HL-60/S4 (cell line): Measurements from ENCODE around the gene PRR29.
"Not testable (repeated sequence)": the region's sequence is repeated elsewhere in the genome, so short reads cannot be mapped to it uniquely, and the experiment has no call there.

Experiments
- in situ Hi-C: fragments of 300-500 bp; cut with MboI; formaldehyde crosslinking; loops from 2 replicates; pipeline ENCODE4 v1.14.3; 2022; ENCODE audit warnings: low sequenced_read_pairs

PRR29 gene

DNA sequence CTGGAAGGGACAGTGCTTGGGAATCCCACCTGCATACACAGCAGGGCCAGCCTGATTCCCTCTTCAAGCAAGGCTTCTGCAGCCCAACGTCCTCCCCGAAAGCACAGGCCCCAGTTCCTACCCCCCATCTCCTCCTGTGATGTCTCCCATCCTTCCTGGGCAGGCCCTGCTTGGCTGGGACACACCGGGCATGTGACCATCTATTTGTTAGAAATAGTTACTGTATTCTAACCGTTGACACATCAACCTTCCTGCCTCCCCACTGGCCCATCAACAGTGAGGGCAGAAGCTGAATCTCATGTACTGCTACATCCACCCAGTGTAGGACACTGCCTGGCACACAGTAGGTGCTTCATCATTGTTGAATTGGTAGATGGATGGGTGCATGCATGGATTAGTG, 10.7 kb downstream of the PRR29 start:
- in situ Hi-C loops, result no loop called here

DNA sequence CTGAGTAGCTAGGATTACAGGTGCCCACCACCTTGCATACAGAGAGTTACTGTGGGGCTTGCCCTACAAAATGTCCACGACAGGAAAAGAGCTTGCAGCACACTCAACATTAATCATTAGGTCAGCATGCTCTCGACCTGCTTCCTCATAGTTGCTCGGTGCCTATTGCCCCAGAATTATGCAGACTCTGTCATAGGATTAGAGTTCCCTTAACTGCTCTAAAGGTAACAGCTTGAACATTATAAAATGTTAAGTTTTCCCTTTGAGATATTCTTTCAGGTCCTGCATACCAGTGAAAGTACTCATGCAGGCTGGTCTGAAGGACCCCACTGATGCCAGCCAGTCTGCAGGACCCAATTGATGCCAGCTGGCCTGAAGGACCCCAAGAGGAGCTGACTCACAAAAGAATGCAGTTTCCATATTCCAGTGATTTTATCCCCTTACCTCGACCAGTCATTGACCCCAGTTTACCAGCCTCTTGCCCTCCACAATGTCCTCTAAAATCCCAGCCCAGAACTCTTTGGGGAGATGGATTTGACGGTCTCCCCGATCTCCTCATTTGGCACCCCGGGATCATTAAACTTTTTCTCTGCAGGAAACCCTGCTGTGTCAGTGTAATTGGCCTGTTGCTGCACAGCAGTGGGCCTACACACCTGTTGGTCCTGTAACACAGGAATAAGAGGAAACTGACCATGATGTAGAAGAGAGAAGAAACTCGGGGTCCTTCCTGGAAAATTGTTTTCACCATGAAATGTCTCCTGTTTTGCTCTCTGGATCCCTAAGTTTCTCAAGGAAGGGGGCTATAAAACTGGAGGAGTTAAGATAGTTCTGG, 11.6 kb downstream of the PRR29 start:
- in situ Hi-C loops, result no loop called here

DNA sequence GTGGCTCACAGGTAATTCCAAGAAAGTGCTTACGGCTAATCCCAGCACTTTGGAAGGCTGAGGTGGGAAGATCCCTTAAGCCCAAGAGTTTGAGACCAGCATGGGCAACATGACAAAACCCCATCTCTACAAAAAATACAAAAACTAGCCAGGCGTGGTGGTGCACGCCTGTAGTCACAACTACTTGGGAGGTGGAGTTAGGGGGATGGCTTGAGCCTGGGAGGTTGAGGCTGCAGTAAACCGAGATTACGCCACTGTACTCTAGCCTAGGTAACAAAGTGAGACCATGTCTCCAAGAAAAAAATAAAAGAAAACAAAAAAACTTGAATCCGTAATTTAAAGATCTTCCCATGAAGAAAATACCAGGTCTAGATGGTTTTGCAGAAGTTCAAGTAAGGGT, 17.3 kb downstream of the PRR29 start:
- in situ Hi-C loops, result no loop called here

DNA sequence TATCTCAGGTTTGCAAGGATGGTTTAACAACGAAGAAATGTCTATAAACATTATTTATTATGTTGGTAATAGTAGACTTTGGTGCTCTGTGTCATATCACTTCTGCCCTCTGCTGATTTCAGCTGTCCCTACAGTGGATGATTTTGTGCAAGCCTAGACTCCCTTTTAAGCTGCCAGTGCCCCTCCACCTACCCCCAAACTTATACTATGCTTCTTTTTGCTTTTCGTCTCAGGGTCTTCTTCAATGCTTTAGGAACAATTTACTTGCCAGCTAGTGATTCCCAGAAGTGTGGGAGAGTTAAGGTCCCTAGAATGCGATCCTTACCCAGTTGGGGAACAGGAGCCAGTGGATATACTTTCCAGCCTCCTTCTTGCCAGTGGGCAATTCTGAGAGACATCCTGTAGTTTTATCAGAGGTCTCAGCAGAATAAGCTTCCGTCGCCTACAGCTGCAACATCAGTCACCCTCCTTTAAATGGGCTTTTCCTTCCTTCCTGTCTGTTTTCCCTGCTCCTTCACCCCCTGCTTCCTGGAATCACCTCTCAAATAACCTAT, 18.2 kb downstream of the PRR29 start:
- in situ Hi-C loops, result no loop called here

DNA sequence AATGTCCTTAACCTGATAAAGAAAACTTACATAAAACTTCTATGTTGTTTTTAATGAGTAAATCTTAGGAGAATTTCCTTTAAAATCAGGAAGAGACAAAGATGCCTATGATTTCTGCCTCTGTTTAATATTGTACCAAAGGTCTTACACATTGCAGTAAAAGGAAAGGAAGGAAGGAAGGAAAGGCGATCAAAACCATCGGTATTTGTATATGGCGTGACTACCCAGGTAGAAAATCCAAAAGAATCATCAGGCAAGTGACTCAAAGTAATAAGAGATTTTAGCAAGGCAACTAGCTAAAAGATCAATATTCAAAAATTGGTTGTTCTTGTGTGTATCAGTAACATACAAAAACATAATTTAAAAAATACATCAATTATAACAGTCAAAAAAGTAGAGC, 18.8 kb downstream of the PRR29 start:
- in situ Hi-C loops, result no loop called here

DNA sequence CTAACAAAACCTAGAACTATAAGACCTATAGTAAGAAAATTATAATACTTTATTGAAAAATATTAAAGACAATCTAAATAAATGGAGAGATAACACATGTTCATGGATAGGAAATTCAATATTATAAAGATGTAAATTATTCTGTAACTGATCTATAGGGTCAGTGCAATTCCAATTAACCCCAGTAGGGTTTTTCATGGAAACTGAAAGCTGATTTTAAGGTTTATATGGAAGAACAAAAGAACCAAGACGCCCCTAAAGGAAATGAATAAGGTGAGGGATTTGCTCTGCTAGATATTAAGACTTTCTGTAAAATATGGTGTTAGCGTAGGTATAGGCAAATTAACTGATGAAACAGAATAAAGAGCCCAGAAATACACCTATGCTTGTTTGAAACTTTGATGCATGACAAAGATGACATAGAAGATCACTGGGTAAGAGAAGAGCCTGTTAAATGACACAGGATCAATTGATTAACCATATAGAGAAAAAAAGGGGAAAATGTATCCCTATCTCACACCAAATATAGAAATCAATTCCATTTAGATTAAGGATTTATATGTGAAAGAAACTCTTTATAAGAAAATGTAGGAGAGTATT, 19.3 kb downstream of the PRR29 start:
- in situ Hi-C loops, result no loop called here

DNA sequence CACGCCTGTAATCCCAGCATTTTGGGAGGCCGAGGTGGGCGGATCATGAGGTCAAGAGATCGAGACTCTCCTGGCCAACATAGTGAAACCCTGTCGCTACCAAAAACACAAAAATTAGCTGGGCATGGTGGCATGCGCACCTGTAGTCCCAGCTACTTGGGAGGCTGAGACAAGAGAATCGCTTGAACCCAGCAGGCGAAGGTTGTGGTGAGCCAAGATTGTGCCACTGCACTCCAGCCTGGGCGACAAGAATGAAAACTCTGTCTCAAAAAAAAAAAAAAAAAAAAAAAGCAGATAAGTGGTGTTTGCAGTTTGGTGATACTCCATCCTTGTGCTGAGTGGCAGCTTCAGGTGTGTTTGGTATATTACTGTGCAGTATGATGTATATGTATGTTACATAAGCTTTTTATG, 21.4 kb downstream of the PRR29 start:
- in situ Hi-C loops, result not testable (repeated sequence)

DNA sequence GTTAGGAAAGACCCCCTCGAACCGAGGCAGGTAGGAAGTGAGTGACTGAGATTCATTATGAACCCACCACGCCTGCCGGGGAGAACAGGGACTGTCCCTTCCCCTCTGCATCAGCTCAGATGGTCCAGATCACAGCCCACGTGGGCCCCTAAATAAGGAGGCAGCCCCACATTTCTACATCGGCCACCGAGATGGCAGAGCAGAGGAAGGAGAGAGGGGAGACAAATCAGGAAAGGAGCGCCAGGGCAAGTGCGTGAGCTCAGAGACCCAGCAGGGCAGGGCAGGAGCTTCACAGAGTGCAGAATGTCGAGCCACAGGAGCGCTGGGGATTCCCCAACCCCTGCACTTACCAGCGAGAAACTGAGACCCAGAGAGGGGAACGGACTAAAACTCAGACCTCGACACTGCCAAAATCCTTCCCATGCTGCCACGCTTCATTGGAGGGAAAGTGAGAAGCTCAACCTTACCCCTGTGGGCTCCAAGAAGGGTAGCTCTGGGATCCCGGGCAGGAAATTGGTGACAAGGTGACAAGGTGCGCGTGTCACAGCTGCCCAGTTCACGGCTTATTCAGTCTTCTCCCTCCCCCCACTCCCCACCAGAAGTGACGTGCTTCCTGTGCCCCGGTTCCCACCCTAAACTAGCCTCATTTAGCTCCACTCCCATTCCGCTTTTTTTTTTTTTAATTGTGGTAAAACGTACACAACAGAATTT, 22.1 kb downstream of the PRR29 start, which contains the start of gene ICAM2:
TSS of gene ICAM2 (minus strand) at position 578 of the 711 bp plus-strand sequence. CDS start 13,942 bp downstream, outside the sequence.
- in situ Hi-C loops, result loop anchor here (10.0 kb wide), 1 partner anchor 105 kb away; the partner anchor contains the start of genes CSHL1 and GH1

DNA sequence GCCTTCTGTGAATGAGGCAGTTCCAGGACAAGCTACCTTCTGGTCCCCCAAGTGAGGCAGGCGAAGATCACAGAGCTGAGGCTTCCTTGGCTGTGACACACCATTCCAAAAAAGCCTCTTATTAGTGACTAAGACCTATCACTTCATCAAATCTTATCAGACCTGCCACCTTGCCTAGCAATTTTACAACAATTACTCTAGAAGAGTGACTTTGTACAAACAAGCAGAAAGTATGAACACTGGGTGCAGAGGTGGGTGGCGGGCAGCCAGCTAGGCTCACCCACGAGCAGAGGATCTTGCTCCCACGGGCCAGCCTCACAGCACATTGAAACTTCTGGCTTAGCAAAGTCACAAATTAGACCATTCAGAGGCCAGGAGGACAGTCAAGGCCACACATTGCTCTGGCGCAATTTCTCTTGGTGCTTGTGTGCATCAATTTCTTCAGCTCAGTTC, 24.5 kb downstream of the PRR29 start:
- in situ Hi-C loops, result loop anchor here (10.0 kb wide), 1 partner anchor 108 kb away; the partner anchor contains the start of genes CSHL1 and GH1

DNA sequence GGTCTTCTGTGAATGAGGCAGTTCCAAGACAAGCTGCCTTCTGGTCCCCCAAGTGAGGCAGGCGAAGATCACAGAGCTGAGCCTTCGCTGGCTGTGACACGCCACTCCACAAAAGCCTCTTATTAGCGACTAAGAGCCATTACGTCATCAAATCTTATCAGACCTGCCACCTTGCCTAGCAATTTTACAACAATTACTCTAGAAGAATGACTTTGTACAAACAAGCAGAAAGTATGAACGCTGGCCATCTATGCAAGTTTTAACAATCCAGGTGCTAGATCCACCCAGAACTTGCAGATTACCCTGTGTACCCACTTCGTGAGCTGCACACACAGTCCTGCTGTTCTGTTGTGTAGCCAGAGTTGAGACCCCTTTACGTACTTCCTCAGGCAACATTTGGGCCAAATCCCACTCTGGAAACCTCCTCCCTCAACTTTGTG, 26.1 kb downstream of the PRR29 start:
- in situ Hi-C loops, result loop anchor here (10.0 kb wide), 1 partner anchor 109 kb away; the partner anchor contains the start of genes CSHL1 and GH1

DNA sequence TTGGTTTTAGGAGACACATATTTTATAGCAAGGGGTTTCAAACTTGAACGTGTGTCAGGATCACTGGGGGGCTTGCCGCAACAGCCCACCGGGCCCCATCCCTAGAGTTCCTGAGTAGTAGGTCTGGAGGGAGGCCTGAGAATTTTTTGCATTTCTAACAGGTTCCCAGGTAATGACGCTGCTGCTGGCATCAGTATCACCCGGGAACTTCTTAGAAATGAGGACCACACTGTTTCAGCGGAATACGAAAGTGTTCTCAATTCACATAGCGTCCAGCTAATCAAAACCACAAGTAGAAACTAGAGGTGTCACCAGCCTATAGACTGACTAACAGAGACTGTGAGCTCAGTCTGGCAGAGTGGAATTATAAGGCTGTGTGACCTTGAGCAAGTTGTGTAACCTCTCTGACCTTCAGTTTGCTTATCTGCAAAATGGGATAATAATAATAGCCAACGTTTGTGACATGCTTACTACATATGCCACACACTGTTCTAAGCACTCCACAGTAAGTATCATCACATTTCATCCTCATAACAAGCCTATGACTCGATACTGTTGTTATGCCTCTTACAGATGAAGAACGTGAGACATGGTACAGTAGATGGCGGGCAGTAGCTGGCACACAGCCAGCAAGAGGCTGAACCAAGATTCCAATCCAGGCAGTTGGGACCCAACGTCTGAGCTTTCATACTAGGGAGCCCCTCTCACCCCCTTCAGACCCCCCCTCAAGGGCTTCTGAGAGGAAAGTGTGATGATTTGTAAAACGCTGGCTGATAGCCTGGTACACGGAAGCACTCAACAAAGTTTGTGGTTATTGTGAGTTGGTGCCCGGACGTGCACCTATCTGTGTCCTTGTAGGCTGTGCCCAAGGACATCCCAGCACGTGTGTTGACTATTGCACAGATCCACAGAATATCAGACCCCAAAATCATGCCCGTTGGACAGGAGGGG, 26.9 kb downstream of the PRR29 start:
- in situ Hi-C loops, result loop anchor here (10.0 to 25.0 kb wide), 2 partner anchors 110 to 262 kb away; partner anchors contain the start of genes CSHL1 and GH1

DNA sequence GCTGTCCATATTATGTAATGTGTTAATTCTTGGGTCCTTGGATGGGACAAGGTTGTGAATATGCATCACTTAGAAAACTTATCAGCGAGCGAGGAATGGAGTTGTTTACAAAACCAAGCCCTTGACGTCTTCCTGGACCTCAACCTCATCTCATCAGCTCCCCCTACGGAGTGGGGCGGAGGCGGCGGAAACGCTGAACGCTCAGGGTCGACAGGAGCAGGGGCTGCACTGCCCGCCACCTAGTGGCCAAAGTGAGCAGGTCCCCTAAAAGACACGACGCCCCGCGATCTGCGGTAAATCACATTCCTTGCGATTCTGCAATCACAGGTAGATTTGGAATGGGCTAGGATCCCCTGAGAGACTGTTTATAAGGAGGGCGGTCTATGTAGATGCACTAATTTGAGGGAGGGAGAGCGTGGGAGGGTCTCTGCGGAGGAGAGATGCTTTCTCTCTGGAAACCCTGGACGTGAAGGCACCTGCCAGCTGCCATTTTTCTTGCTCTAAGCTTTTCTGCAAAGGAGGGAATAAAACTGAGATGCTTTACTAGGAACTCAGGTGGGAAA, 27.7 kb downstream of the PRR29 start:
- in situ Hi-C loops, result loop anchor here (10.0 to 25.0 kb wide), 2 partner anchors 111 to 261 kb away; partner anchors contain the start of genes CSHL1 and GH1

DNA sequence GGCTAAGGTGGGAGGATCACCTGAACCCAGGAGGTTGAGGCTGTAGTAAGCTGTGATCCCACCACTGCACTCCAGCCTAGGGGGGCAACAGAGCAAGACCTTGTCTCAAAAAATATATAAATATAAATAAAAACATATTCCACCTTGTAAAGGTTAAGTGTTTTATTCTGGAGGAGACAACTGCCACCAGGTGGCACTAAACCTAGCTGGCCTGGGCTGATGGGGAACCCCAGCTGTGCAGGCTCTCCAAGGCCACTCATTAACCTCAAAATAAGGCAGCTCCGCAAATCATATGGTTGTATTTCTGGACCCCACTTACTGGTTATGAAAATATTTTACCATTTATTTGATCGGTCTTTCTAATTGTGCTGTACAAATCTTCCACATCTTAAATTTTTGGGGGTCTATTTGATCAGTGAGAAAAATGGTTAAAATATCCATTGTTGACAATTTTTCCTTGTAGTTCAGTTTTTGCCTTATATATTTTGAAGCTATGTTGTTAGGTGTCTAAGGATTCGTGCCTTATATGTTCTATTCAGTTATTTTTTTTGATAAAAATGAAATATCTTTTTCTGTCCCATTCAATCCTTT, 30.8 kb downstream of the PRR29 start:
- in situ Hi-C loops, result loop anchor here (10.0 to 25.0 kb wide), 2 partner anchors 114 to 258 kb away; partner anchors contain the start of genes CSHL1 and GH1

DNA sequence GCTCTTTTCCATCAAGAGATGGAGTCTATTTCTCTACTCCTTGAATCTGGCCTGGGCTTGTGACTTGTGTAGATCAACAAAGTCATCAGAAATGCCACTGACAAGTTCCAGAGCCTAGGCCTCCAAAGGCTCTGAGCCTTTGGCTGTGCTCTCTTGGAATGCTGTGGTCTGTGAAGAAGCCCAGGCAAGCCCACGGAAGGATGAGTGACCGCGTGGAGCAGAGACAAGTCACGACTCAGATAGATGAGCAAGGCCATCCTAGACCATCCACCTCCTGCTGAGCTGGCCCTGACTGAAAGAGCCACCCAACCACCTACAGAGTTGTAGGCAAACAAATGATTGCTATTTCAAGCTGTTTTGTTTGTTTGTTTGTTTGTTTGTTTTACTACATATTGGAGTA, 33.9 kb downstream of the PRR29 start:
- in situ Hi-C loops, result loop anchor here (25.0 kb wide), 1 partner anchor 255 kb away; no protein-coding TSS in a partner anchor

DNA sequence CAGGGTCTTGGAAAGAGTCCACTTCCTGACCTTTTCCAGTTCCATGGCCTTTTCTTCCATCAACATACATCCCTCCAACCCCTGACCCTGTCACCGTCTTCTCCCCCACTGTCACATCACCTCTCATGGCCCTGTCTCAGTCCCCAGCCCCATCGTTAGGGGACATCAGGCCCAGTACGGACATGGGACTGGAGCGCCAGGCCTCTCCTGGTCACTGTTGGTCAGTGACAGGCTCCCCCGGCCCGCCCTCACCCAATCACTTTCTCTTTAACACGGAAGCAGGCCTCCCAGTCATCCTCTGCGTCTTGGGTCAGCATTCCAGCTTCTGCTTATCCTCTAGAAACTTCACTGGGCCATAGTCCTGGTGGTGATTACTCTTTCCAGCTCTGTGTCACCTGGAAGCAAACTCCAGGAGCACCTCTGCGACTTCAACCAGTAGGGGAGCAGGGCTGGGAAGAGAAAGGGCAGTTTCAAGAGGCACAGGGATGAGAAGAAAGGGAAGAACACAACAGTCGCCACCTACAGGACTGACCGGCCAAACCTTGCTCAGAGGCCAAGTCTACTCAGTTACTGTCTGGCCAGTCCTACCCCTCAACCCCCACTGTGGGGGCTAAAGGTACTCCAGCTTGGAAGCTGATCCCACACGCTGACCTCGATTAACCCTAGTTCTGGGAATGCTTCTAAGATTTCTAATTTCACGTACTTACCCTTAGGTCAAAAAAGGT, 38.2 kb downstream of the PRR29 start:
- in situ Hi-C loops, result loop anchor here (25.0 kb wide), 1 partner anchor 251 kb away; no protein-coding TSS in a partner anchor

DNA sequence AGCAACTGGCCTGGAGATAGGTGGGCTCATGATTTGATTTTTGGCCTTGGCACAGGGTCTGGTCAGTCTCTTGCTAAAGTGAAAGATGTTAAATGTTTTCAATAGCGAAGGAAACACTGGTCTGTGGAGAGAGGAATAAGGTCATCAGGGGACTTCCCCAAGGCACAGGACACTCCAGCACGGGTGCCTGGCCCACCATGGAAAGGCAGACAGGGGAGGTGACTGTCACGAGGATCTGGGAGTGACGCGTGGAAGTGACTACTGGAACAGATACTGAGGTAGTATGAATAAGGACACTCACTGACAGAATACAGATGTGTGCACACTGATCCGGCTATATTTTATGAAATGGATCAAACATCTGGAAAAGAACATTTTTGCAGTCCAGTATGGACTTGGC, 39.0 kb downstream of the PRR29 start:
- in situ Hi-C loops, result loop anchor here (25.0 kb wide), 1 partner anchor 250 kb away; no protein-coding TSS in a partner anchor

DNA sequence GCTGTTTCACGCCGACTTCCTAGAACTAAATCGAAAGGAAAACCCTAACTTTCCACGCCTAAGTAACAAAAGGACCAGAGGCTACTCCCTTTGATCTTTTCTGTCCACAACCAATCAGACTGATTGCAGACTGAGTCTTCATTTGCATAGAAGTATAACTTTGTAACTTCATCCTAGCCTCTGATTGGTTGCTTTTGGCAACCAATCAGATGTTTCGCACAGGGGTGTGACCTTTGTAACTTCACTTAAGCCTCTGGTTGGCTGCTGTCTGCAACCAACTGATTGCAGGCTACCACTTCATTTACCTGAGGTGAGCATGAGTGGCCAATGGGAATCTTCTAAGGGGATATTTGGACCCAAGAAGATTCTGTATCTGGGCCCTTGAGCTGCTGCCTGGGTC, 39.7 kb downstream of the PRR29 start:
- in situ Hi-C loops, result loop anchor here (25.0 kb wide), 1 partner anchor 249 kb away; no protein-coding TSS in a partner anchor
